Astrocyte of the cerebellum (primary cell): ENCODE measurements around the gene ACTR6.
"Not testable (repeated sequence)": the region's sequence is repeated elsewhere in the genome, so short reads cannot be mapped to it uniquely, and the experiment has no call there.

ENCODE experiments used
- DNase-seq: peaks from one replicate; pipeline ENCODE4 v3.0.0-alpha.2; 2011; ENCODE audit warnings: low read depth
- H3K4me3 ChIP-seq: 2 replicates; pipeline ENCODE4 v1.5.1; 2011; ENCODE audit warnings: mild to moderate bottlenecking, low read depth, low read length, moderate library complexity
- CTCF ChIP-seq: IDR thresholded peaks from 2 replicates; pipeline ENCODE4 v1.5.1; 2012; ENCODE audit warnings: low read length, low read depth, moderate library complexity, mild to moderate bottlenecking; ENCODE audit errors: missing control alignments
- in situ Hi-C: cut with HindIII; loops from 2 replicates; pipeline ENCODE4 v1.10.0; 2017; ENCODE audit warnings: low sequenced_read_pairs

The ACTR6 gene

GRCh38 chr12:100249941-100250340, 49.3 kb downstream of the ACTR6 start:
- no peak for TF ChIP-seq CTCF

GRCh38 chr12:100251917-100252316, 51.3 kb downstream of the ACTR6 start:
- DNase-seq = no peak
- no peak overlapping the region for H3K4me3 ChIP-seq
- TF ChIP-seq CTCF = no peak
- in situ Hi-C loops = no loop called here

More at GRCh38 chr12:100249941-100250340, 49.3 kb downstream of the ACTR6 start:
- in situ Hi-C loops = no loop called here
- no peak overlapping the region for H3K4me3 ChIP-seq
- no peak for DNase-seq

- no peak overlapping the region for H3K4me3 ChIP-seq
- no peak for DNase-seq
- no peak for TF ChIP-seq CTCF
- in situ Hi-C loops = no loop called here
Observed at GRCh38 chr12:100253437-100253836, 52.8 kb downstream of the ACTR6 start.

GRCh38 chr12:100254876-100255275, 54.3 kb downstream of the ACTR6 start:
- in situ Hi-C loops = no loop called here
- no peak overlapping the region for H3K4me3 ChIP-seq
- no peak for TF ChIP-seq CTCF
- DNase-seq = no peak

GRCh38 chr12:100258127-100258526, 57.5 kb downstream of the ACTR6 start:
- TF ChIP-seq CTCF = no peak
- in situ Hi-C loops = no loop called here
- no peak for DNase-seq
- no peak overlapping the region for H3K4me3 ChIP-seq

GRCh38 chr12:100263131-100263530, 62.5 kb downstream of the ACTR6 start:
- in situ Hi-C loops = no loop called here
- DNase-seq = no peak

GRCh38 chr12:100265107-100265506, 64.5 kb downstream of the ACTR6 start:
- in situ Hi-C loops, DNase-seq, H3K4me3 ChIP-seq: not testable (repeated sequence)

More at GRCh38 chr12:100263131-100263530, 62.5 kb downstream of the ACTR6 start:
- no peak for TF ChIP-seq CTCF
- no peak overlapping the region for H3K4me3 ChIP-seq
